OCI-LY7 (cell line): Measurements from ENCODE around the gene KLHDC8B.

ENCODE experiments used
- EZH2phosphoT487 ChIP-seq: fragments of 200-600 bp; sonication (generic); IDR thresholded peaks from 2 replicates; pipeline ENCODE4 v1.6.1; 2018; ENCODE audit warnings: low read depth, borderline replicate concordance, mild to moderate bottlenecking, mixed run types, antibody characterized with exemption, low read length, moderate library complexity, mixed read lengths
- TF ChIP-seq, protein P1 (sequence below): fragments of 200-600 bp; sonication (generic); conservative IDR thresholded peaks from 2 replicates; pipeline ENCODE4 v1.5.1; 2014; ENCODE audit warnings: mild to moderate bottlenecking, antibody characterized with exemption, low read length, moderate library complexity, mixed read lengths

GRCh38 chr3:49198611-49199230 is 27.3 kb downstream of the KLHDC8B start:
- TF ChIP-seq, protein P1, sequence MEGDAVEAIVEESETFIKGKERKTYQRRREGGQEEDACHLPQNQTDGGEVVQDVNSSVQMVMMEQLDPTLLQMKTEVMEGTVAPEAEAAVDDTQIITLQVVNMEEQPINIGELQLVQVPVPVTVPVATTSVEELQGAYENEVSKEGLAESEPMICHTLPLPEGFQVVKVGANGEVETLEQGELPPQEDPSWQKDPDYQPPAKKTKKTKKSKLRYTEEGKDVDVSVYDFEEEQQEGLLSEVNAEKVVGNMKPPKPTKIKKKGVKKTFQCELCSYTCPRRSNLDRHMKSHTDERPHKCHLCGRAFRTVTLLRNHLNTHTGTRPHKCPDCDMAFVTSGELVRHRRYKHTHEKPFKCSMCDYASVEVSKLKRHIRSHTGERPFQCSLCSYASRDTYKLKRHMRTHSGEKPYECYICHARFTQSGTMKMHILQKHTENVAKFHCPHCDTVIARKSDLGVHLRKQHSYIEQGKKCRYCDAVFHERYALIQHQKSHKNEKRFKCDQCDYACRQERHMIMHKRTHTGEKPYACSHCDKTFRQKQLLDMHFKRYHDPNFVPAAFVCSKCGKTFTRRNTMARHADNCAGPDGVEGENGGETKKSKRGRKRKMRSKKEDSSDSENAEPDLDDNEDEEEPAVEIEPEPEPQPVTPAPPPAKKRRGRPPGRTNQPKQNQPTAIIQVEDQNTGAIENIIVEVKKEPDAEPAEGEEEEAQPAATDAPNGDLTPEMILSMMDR: no peak
- no peak for TF ChIP-seq EZH2phosphoT487
